H9 (cell line): Measurements from ENCODE around the gene HYAL1. TPM values are rescaled to one million over a fixed set of nuclear protein-coding genes. Genes with fewer than 3 reads are reported as not detected.

Source experiments
- DNase-seq: peaks from one replicate; pipeline ENCODE4 v3.0.0-alpha.2; 2017
- H2AFZ ChIP-seq: one replicate; pipeline ENCODE4 v1.6.1; 2013; ENCODE audit warnings: mild to moderate bottlenecking, low read length, control low read depth, moderate library complexity
- H2AK5ac ChIP-seq: 2 replicates; pipeline ENCODE4 v1.6.1; 2013; ENCODE audit warnings: low read length, control low read depth, mixed read lengths; ENCODE audit not compliant: insufficient read length
- H2BK120ac ChIP-seq: one replicate; pipeline ENCODE4 v1.6.1; 2013; ENCODE audit warnings: low read depth, mild to moderate bottlenecking, low read length, control low read depth, inconsistent platforms; ENCODE audit not compliant: poor library complexity, severe bottlenecking
- H2BK12ac ChIP-seq: 2 replicates; pipeline ENCODE4 v1.6.1; 2013; ENCODE audit warnings: low read length, control low read depth, mixed read lengths, low read depth; ENCODE audit not compliant: insufficient read length
- H2BK15ac ChIP-seq: 2 replicates; pipeline ENCODE4 v1.6.1; 2013; ENCODE audit warnings: low read depth, low read length, control low read depth
- H2BK20ac ChIP-seq: one replicate; pipeline ENCODE4 v1.6.1; 2013; ENCODE audit warnings: low read depth, mild to moderate bottlenecking, low read length, control low read depth, inconsistent platforms; ENCODE audit not compliant: poor library complexity, severe bottlenecking
- H2BK5ac ChIP-seq: 2 replicates; pipeline ENCODE4 v1.6.1; 2013; ENCODE audit warnings: low read length, control low read depth, mixed read lengths; ENCODE audit not compliant: insufficient read length
- H3K14ac ChIP-seq: 2 replicates; pipeline ENCODE4 v1.6.1; 2013; ENCODE audit warnings: low read length, control low read depth; ENCODE audit not compliant: insufficient read depth
- H3K18ac ChIP-seq: 2 replicates; pipeline ENCODE4 v1.6.1; 2013; ENCODE audit warnings: low read depth, mild to moderate bottlenecking, mixed read lengths, low read length, control low read depth; ENCODE audit not compliant: insufficient read length
- H3K23ac ChIP-seq: 2 replicates; pipeline ENCODE4 v1.6.1; 2013; ENCODE audit warnings: low read length, control low read depth, mixed read lengths, low read depth; ENCODE audit not compliant: insufficient read length
- H3K23me2 ChIP-seq: 2 replicates; pipeline ENCODE4 v1.6.1; 2013; ENCODE audit warnings: low read depth, mild to moderate bottlenecking, mixed read lengths, low read length, control low read depth; ENCODE audit not compliant: insufficient read length, poor library complexity, severe bottlenecking
- H3K27ac ChIP-seq: 2 replicates; pipeline ENCODE4 v1.5.1; 2013; ENCODE audit warnings: low read length, control low read depth, mixed read lengths, low read depth; ENCODE audit not compliant: insufficient read length
- H3K27me3 ChIP-seq: 2 replicates; pipeline ENCODE4 v1.6.1; 2013; ENCODE audit warnings: low read length, control low read depth, inconsistent platforms; ENCODE audit not compliant: insufficient read depth
- H3K4ac ChIP-seq: 2 replicates; pipeline ENCODE4 v1.6.1; 2013; ENCODE audit warnings: low read depth, mild to moderate bottlenecking, control low read depth, inconsistent platforms, low read length, moderate library complexity
- H3K4me1 ChIP-seq: 2 replicates; pipeline ENCODE4 v1.6.1; 2013; ENCODE audit warnings: low read length, control low read depth, inconsistent platforms; ENCODE audit not compliant: insufficient read depth
- H3K4me2 ChIP-seq: 2 replicates; pipeline ENCODE4 v1.6.1; 2013; ENCODE audit warnings: low read length, control low read depth, mixed read lengths; ENCODE audit not compliant: insufficient read length, insufficient read depth
- H3K56ac ChIP-seq: 2 replicates; pipeline ENCODE4 v1.6.1; 2013; ENCODE audit warnings: low read depth, mild to moderate bottlenecking, mixed read lengths, low read length, control low read depth; ENCODE audit not compliant: insufficient read length
- H3K79me1 ChIP-seq: 2 replicates; pipeline ENCODE4 v1.6.1; 2013; ENCODE audit warnings: low read depth, mild to moderate bottlenecking, moderate library complexity, low read length, control low read depth, inconsistent platforms; ENCODE audit not compliant: insufficient read depth, poor library complexity, severe bottlenecking
- H3K79me2 ChIP-seq: 2 replicates; pipeline ENCODE4 v1.6.1; 2013; ENCODE audit warnings: low read length, control low read depth, inconsistent platforms; ENCODE audit not compliant: insufficient read depth
- H3K9ac ChIP-seq: 2 replicates; pipeline ENCODE4 v1.6.1; 2013; ENCODE audit warnings: low read length, control low read depth, mixed read lengths; ENCODE audit not compliant: insufficient read length; ENCODE audit errors: extremely low read depth
- H3K9me3 ChIP-seq: one replicate; pipeline ENCODE4 v1.6.1; 2013; ENCODE audit warnings: low read depth, low read length, inconsistent platforms; ENCODE audit not compliant: control insufficient read depth
- H3T11ph ChIP-seq: one replicate; pipeline ENCODE4 v1.6.1; 2013; ENCODE audit warnings: mild to moderate bottlenecking, low read length, control low read depth, inconsistent platforms
- H4K20me1 ChIP-seq: one replicate; pipeline ENCODE4 v1.6.1; 2013; ENCODE audit not compliant: control insufficient read depth, insufficient read length, insufficient read depth
- H4K5ac ChIP-seq: 2 replicates; pipeline ENCODE4 v1.6.1; 2013; ENCODE audit warnings: low read depth, mild to moderate bottlenecking, mixed read lengths, low read length, control low read depth; ENCODE audit not compliant: insufficient read length
- H4K8ac ChIP-seq: replicated peaks from 2 replicates; pipeline ENCODE4 v1.6.1; 2013; ENCODE audit warnings: low read length, control low read depth, mixed read lengths, low read depth; ENCODE audit not compliant: insufficient read length
- H4K91ac ChIP-seq: 2 replicates; pipeline ENCODE4 v1.6.1; 2013; ENCODE audit warnings: low read depth, mild to moderate bottlenecking, moderate library complexity, mixed read lengths, low read length, control low read depth; ENCODE audit not compliant: insufficient read length
- H3K27ac Mint-ChIP-seq, 3 experiments: 2 replicates in 2 of 3; 3 replicates in 1 of 3; pipeline ENCODE4 v1.8.0; 2020 to 2021; ENCODE audit warnings: mixed read lengths in 3 of 3, mild to moderate bottlenecking in 1 of 3, moderate library complexity in 1 of 3
- H3K27me3 Mint-ChIP-seq: 2 replicates; pipeline ENCODE4 v1.8.0; 2021; ENCODE audit warnings: low read depth, mild to moderate bottlenecking, moderate library complexity, mixed read lengths
- H3K36me3 Mint-ChIP-seq, 3 experiments: 2 replicates in 2 of 3; 3 replicates in 1 of 3; pipeline ENCODE4 v1.8.0; 2020 to 2021; ENCODE audit warnings: low read depth in 3 of 3, mixed read lengths in 3 of 3; ENCODE audit not compliant: insufficient read depth in 1 of 3
- H3K4me1 Mint-ChIP-seq, 2 experiments: 2 replicates each; pipeline ENCODE4 v1.8.0; 2020; ENCODE audit warnings: mixed read lengths in 2 of 2
- H3K4me3 Mint-ChIP-seq, 2 experiments: 2 replicates in 1 of 2; 3 replicates in 1 of 2; pipeline ENCODE4 v1.8.0; 2020 to 2021; ENCODE audit warnings: mild to moderate bottlenecking in 2 of 2, mixed read lengths in 2 of 2, moderate library complexity in 1 of 2
- H3K9me3 Mint-ChIP-seq, 2 experiments: 2 replicates in 1 of 2; 3 replicates in 1 of 2; pipeline ENCODE4 v1.8.0; 2020; ENCODE audit warnings: mild to moderate bottlenecking in 2 of 2, mixed read lengths in 2 of 2, moderate library complexity in 1 of 2
- CTCF ChIP-seq: fragments of 200-600 bp; sonication (generic); conservative IDR thresholded peaks from 3 replicates; pipeline ENCODE4 v1.8.0; 2021; ENCODE audit warnings: antibody characterized with exemption, mild to moderate bottlenecking
- WGBS: extraction: QIAGEN DNeasy Blood & Tissue Kit; methylation state at CpG from one replicate; pipeline ENCODE4 v1.1.7; 2013; ENCODE audit warnings: missing lambda C conversion rate, low lambda C conversion rate, mixed read lengths; ENCODE audit not compliant: insufficient read length; ENCODE audit errors: extremely low coverage; 5-methylcytosine and 5-hydroxymethylcytosine counted together
- total RNA-seq: library from RNA; stranded (reverse); gene quantifications from 2 replicates; pipeline ENCODE4 v1.2.1, GENCODE V29; 2021

Gene HYAL1
- total RNA-seq, 1 experiment from 2014 or later: 2.0 TPM

GRCh38 chr3:50258029-50258680, 45.2 kb downstream of the HYAL1 start:
- Histone ChIP-seq H2AK5ac (no peak overlapping the region), H3K18ac (no peak overlapping the region), H2AFZ (no peak overlapping the region), H2BK12ac (no peak overlapping the region), H3T11ph (no peak overlapping the region), H3K4ac (no peak overlapping the region), H3K27ac (no peak overlapping the region), H3K23ac (no peak overlapping the region), H2BK120ac (no peak overlapping the region), H3K4me1 (no peaks in the 10 kb centered on the region), H3K79me1 (no peaks in the 10 kb centered on the region), H3K14ac (no peak overlapping the region), H3K9me3 (no peaks in the 10 kb centered on the region), H2BK5ac (no peak overlapping the region), H3K27me3 (no peaks in the 10 kb centered on the region), H4K8ac (no peak overlapping the region), H3K23me2 (no peaks in the 10 kb centered on the region), H3K9ac (no peak overlapping the region), H3K4me2 (no peak overlapping the region), H4K20me1 (peaks cover 2% of the 10 kb centered on the region), H4K5ac (no peak overlapping the region), H3K79me2 (no peaks in the 10 kb centered on the region), H4K91ac (no peak overlapping the region), H2BK15ac (no peak overlapping the region), H3K56ac (no peak overlapping the region), H2BK20ac (no peak overlapping the region)
- Mint-ChIP-seq H3K4me1 (peaks cover 17 to 39% of the 10 kb centered on the region in 2 experiments), H3K27me3 (peaks cover 1% of the 10 kb centered on the region; the same call in 1 of the 2 replicates), H3K27ac (peak overlapping the region in 2 of 3 experiments; percentile 28 to 81; a peak in 1 of 7 replicates), H3K36me3 (peaks cover 17 to 38% (median 36%) of the 10 kb centered on the region in 3 experiments; a peak in 6 of 7 replicates), H3K9me3 (no peaks in the 10 kb centered on the region), H3K4me3 (no peak overlapping the region; a peak in 1 of 5 replicates)
- no peak for DNase-seq
- no CpG with 5 or more reads among the region's 17 CpGs for WGBS
- TF ChIP-seq CTCF: no peak
